ENCODE results near the gene KLHL3. TPM values are rescaled to one million over a fixed set of nuclear protein-coding genes. Genes with fewer than 3 reads are reported as not detected.

The KLHL3 gene
- total and polyA plus RNA-seq, 2 donors (not counting 3 experiments of a cell fraction or from before 2014, with no cell fraction given), result 8.8 to 13.6 TPM

GRCh38 chr5:137604348-137605095 is 131.4 kb downstream of the KLHL3 start:
- no peaks in the 10 kb centered on the region for H3K4me1 ChIP-seq (ENCODE audit: control insufficient read depth, extremely low read depth, insufficient read depth, low read length)
- ChIA-PET CTCF (interaction anchor here (0.7 to 3.7 kb wide), 14 partner anchors 10 to 1355 kb away, joined by 3 to 57 read pairs (median 4); no protein-coding TSS in a partner anchor), POLR2A (interaction anchor here (0.6 to 1.0 kb wide), 2 partner anchors 27 to 284 kb away, joined by 3 read pairs; no protein-coding TSS in a partner anchor)
- no peaks in the 10 kb centered on the region for H3K9me3 ChIP-seq (replicated peaks; ENCODE audit: control insufficient read depth, insufficient read depth, low read length)
- no peaks in the 10 kb centered on the region for H3K36me3 ChIP-seq (ENCODE audit: control insufficient read depth in 2 of 2, extremely low read depth in 1 of 2, insufficient read depth in 2 of 2, low read length in 2 of 2)
- peaks cover 36 to 40% of the 10 kb centered on the region in 2 experiments for H3K27me3 ChIP-seq (ENCODE audit: control insufficient read depth in 2 of 2, insufficient read depth in 2 of 2, low read length in 2 of 2)
- no peaks in the 10 kb centered on the region for H3K79me2 ChIP-seq (ENCODE audit: control insufficient read depth, insufficient read depth, low read length)
- FAIRE-seq, result no peak
- no TSS peak for BruUV-seq (replicated peaks)
- dilution Hi-C loops (cut with MboI; ENCODE audit: extremely low pct_ligation_motif_present, low sequenced_read_pairs) (no loop called here), intact Hi-C loops (cut with micrococcal nuclease) (no loop called here)
- TF ChIP-seq MYC (IDR thresholded peaks at IDR 0.05; ENCODE audit: low read depth, low read length), result no peak
- TF ChIP-seq, protein P1, sequence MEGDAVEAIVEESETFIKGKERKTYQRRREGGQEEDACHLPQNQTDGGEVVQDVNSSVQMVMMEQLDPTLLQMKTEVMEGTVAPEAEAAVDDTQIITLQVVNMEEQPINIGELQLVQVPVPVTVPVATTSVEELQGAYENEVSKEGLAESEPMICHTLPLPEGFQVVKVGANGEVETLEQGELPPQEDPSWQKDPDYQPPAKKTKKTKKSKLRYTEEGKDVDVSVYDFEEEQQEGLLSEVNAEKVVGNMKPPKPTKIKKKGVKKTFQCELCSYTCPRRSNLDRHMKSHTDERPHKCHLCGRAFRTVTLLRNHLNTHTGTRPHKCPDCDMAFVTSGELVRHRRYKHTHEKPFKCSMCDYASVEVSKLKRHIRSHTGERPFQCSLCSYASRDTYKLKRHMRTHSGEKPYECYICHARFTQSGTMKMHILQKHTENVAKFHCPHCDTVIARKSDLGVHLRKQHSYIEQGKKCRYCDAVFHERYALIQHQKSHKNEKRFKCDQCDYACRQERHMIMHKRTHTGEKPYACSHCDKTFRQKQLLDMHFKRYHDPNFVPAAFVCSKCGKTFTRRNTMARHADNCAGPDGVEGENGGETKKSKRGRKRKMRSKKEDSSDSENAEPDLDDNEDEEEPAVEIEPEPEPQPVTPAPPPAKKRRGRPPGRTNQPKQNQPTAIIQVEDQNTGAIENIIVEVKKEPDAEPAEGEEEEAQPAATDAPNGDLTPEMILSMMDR (IDR thresholded peaks at IDR 0.05; ENCODE audit: extremely low read depth in 1 of 2, insufficient read depth in 1 of 2, low read depth in 1 of 2, low read length in 2 of 2), result no peak
- no peak for TF ChIP-seq FOS (IDR thresholded peaks at IDR 0.05; ENCODE audit: borderline replicate concordance, insufficient read depth, low read length)
- no peak for TF ChIP-seq EZH2 (IDR thresholded peaks at IDR 0.05; ENCODE audit: borderline replicate concordance, low read depth, low read length, severe bottlenecking)
- TF ChIP-seq GATA2 (IDR thresholded peaks at IDR 0.05; ENCODE audit: insufficient read depth, insufficient read length, low read depth, low read length), result no peak
- no peak for TF ChIP-seq POLR2A (IDR thresholded peaks at IDR 0.05; ENCODE audit: low read depth, low read length)
- TF ChIP-seq POLR2AphosphoS5 (IDR thresholded peaks at IDR 0.05; ENCODE audit: insufficient read depth, low read depth, low read length), result no peak
- TF ChIP-seq, protein P2, sequence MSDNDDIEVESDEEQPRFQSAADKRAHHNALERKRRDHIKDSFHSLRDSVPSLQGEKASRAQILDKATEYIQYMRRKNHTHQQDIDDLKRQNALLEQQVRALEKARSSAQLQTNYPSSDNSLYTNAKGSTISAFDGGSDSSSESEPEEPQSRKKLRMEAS (IDR thresholded peaks at IDR 0.05; ENCODE audit: insufficient read depth, insufficient read length), result no peak
- TF ChIP-seq JUN (IDR thresholded peaks at IDR 0.05; ENCODE audit: borderline replicate concordance, insufficient read depth, insufficient read length, low read depth), result no peak
- no peaks in the 10 kb centered on the region for H3K9me1 ChIP-seq (replicated peaks; ENCODE audit: control insufficient read depth, extremely low read depth, insufficient read depth, low read length)
- no peak overlapping the region for H3K9ac ChIP-seq (replicated peaks; ENCODE audit: extremely low read depth, insufficient read depth, low read length)
- H3K4me3 ChIP-seq (replicated peaks in 1 of 3; ENCODE audit: insufficient read depth in 1 of 3, low read depth in 1 of 3, low read length in 3 of 3), result no peak overlapping the region
- H3K4me2 ChIP-seq (ENCODE audit: insufficient read depth, low read length), result no peak overlapping the region
- H3K27ac ChIP-seq (ENCODE audit: insufficient read depth, low read depth, low read length), result no peak overlapping the region
- H2AFZ ChIP-seq (ENCODE audit: low read depth, low read length), result no peak overlapping the region
- DNase-seq (ENCODE audit: low read depth, low spot score), result no peak
- H4K20me1 ChIP-seq (replicated peaks; ENCODE audit: control insufficient read depth, extremely low read depth, insufficient read depth, low read length), result no peaks in the 10 kb centered on the region

Measured in endothelial cell of umbilical vein (primary cell).